ENCODE data around the gene RAB8A. TPM values are rescaled to one million over a fixed set of nuclear protein-coding genes. Genes with fewer than 3 reads are reported as not detected.

RAB8A gene
- total RNA-seq, 1 donor from 2014 or later: 60.6 TPM

DNA sequence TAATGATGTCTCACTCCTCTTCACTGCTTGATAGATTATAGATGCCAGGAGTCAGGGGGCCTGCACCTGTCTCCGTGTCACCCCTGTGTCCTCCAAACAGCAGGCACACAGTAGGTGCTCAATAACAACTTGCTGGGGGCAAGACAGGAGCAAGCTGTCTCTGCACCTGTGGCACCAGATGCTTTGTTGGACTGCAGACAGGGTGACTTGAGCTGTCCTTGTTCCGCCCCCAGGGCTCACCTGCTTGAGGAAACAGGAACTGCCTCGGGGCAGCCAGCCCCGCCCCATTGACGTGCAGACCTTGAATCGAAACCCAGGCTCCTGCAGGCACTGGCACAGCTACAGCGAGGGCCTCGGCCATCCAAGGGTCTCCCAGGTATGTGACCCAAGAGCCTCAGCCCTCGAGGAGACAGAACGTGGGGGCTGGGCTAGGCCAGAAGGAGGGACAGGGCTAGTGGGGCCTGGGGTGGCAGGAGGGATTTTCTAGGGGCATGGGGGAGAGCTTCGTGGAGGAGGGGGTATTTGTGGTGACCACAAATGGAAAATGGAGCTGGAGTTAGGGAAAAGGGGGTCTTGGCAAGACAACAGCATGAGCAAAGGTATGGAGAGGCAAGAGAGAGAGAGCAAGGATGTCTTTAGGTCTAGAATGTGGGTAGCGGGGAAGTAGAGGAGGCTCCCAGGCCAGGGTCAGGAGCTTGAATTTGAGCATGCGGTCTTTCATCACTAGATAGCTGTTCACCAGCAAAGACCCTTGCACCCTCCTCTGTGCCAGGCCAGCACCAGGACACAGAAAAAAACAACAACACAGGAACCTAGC is 31.9 kb downstream of the RAB8A start, which contains the start of gene HSH2D:
TSS of gene HSH2D (plus strand) at position 287 of the 817 bp plus-strand sequence. CDS start 5,066 bp downstream, outside the sequence.
- Mint-ChIP-seq H3K4me1 (ENCODE audit: unreplicated experiment) (peaks cover 4% of the 10 kb centered on the region), H3K36me3 (ENCODE audit: low read depth, unreplicated experiment) (no peaks in the 10 kb centered on the region), H3K27me3 (ENCODE audit: unreplicated experiment) (peaks cover 3% of the 10 kb centered on the region), H3K4me3 (ENCODE audit: unreplicated experiment) (no peak within 1 kb of the TSS), H3K9me3 (ENCODE audit: unreplicated experiment) (no peaks in the 10 kb centered on the region), H3K27ac (ENCODE audit: unreplicated experiment) (no peak within 1 kb of the TSS)
- TF ChIP-seq, protein P1, sequence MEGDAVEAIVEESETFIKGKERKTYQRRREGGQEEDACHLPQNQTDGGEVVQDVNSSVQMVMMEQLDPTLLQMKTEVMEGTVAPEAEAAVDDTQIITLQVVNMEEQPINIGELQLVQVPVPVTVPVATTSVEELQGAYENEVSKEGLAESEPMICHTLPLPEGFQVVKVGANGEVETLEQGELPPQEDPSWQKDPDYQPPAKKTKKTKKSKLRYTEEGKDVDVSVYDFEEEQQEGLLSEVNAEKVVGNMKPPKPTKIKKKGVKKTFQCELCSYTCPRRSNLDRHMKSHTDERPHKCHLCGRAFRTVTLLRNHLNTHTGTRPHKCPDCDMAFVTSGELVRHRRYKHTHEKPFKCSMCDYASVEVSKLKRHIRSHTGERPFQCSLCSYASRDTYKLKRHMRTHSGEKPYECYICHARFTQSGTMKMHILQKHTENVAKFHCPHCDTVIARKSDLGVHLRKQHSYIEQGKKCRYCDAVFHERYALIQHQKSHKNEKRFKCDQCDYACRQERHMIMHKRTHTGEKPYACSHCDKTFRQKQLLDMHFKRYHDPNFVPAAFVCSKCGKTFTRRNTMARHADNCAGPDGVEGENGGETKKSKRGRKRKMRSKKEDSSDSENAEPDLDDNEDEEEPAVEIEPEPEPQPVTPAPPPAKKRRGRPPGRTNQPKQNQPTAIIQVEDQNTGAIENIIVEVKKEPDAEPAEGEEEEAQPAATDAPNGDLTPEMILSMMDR (IDR thresholded peaks at IDR 0.05; ENCODE audit: unreplicated experiment): no peak
- DNase-seq (ENCODE audit: low spot score): no peak

DNA sequence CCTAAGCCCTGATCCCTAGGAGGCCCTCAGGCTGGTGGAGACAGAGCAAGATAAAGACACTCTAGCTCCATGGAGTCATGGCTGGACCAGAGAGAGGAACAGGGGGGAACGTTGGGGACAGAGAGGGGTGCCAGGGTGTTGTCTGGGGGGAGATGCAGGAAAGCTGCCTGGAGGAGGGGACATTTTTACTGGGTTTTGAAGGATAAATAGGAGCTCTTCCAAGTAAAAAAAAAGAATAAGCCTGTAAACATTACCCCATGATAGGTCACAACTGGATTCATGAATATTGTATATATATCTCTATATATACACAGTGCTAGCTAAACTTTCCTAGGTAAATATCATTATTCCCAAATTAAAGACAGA is 32.5 kb downstream of the RAB8A start:
- no peaks in the 10 kb centered on the region for H3K36me3 Mint-ChIP-seq (ENCODE audit: low read depth, unreplicated experiment)
- H3K9me3 Mint-ChIP-seq (ENCODE audit: unreplicated experiment): no peaks in the 10 kb centered on the region
- TF ChIP-seq, protein P1 (IDR thresholded peaks at IDR 0.05; ENCODE audit: unreplicated experiment): no peak
- no peak overlapping the region for H3K4me3 Mint-ChIP-seq (ENCODE audit: unreplicated experiment)
- H3K27me3 Mint-ChIP-seq (ENCODE audit: unreplicated experiment): no peaks in the 10 kb centered on the region
- no peak overlapping the region for H3K27ac Mint-ChIP-seq (ENCODE audit: unreplicated experiment)
- peaks cover 4% of the 10 kb centered on the region for H3K4me1 Mint-ChIP-seq (ENCODE audit: unreplicated experiment)
- DNase-seq (ENCODE audit: low spot score): no peak

DNA sequence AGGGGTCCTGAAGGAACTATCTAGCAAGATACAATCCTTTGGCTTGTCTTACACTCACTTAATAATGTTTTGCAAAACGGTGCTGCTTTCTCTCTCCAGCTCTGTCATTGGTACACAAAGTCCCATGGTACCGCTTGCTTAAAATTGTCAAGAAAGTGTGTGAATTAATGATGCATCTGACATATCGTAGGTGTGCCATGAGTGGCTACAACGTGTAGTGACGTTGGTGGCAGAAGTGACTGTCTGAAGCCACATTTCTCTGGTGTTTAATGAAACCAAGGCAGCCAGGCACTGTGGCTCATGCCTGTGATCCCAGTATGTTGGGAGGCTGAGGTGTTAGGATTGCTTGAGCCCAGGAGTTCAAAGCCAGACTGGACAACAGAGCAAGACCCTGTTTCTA is 34.4 kb downstream of the RAB8A start:
- no peaks in the 10 kb centered on the region for H3K9me3 Mint-ChIP-seq (ENCODE audit: unreplicated experiment)
- H3K36me3 Mint-ChIP-seq (ENCODE audit: low read depth, unreplicated experiment): no peaks in the 10 kb centered on the region
- DNase-seq (ENCODE audit: low spot score): no peak
- H3K4me1 Mint-ChIP-seq (ENCODE audit: unreplicated experiment): peaks cover 4% of the 10 kb centered on the region
- TF ChIP-seq, protein P1 (IDR thresholded peaks at IDR 0.05; ENCODE audit: unreplicated experiment): no peak
- H3K27ac Mint-ChIP-seq (ENCODE audit: unreplicated experiment): no peak overlapping the region
- peaks cover 2% of the 10 kb centered on the region for H3K27me3 Mint-ChIP-seq (ENCODE audit: unreplicated experiment)
- no peak overlapping the region for H3K4me3 Mint-ChIP-seq (ENCODE audit: unreplicated experiment)

DNA sequence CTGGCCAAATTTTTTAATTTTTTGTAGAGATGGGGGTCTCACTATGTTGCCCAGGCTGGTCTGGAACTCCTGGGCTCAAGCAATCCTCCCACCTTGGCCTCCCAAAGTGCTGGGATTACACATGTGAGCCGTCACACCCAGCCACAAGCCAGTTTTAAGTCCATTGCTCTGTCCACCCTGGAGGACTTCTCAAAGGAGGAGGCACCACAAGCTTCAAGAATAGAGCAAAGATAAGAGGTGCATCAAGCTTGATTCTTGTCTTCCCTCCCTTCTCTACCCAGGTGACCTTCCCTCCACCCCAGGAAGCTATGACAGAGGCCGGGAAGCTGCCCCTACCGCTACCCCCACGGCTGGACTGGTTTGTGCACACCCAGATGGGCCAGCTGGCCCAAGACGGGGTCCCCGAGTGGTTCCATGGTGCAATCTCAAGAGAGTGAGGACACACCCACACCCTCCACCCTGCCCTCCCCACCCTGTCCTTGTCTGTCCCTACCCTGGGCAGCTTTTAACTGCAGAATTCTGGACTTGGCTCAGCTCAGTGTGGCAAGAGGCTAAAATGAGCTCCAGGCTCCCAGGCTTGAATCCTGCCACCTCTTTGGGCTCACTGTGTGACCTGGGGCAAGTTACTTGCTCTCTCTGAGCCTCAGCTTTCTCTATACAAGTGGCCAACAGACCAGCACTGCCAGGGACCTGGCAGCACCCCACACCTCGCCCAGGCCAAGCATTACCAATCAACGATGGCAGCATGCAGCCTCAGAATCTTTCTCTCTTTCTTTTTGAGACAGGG is 36.9 kb downstream of the RAB8A start:
- Mint-ChIP-seq H3K4me3 (ENCODE audit: unreplicated experiment) (no peak overlapping the region), H3K4me1 (ENCODE audit: unreplicated experiment) (no peaks in the 10 kb centered on the region), H3K27ac (ENCODE audit: unreplicated experiment) (no peak overlapping the region), H3K36me3 (ENCODE audit: low read depth, unreplicated experiment) (no peaks in the 10 kb centered on the region), H3K9me3 (ENCODE audit: unreplicated experiment) (no peaks in the 10 kb centered on the region), H3K27me3 (ENCODE audit: unreplicated experiment) (peaks cover 2% of the 10 kb centered on the region)
- DNase-seq (ENCODE audit: low spot score): no peak
- TF ChIP-seq, protein P1 (IDR thresholded peaks at IDR 0.05; ENCODE audit: unreplicated experiment): no peak
